Parathyroid adenoma (tissue), 2 donors: ENCODE data around the gene MVB12A.

ENCODE experiments used
- H2AFZ ChIP-seq: fragments of 300-600 bp; sonication (generic); one replicate; pipeline ENCODE4 v1.7.0; 2017; ENCODE audit warnings: antibody characterized with exemption, mild to moderate bottlenecking
- H3K27ac ChIP-seq: fragments of 300-600 bp; sonication (generic); one replicate; pipeline ENCODE4 v1.7.0; 2017
- H3K27me3 ChIP-seq: fragments of 300-600 bp; sonication (generic); one replicate; pipeline ENCODE4 v1.7.0; 2017; ENCODE audit warnings: low read length; ENCODE audit not compliant: control insufficient read depth, insufficient read depth
- H3K36me3 ChIP-seq: fragments of 300-600 bp; sonication (generic); one replicate; pipeline ENCODE4 v1.7.0; 2017; ENCODE audit warnings: low read length; ENCODE audit not compliant: control insufficient read depth, insufficient read depth
- H3K4me1 ChIP-seq: fragments of 300-600 bp; sonication (generic); one replicate; pipeline ENCODE4 v1.7.0; 2017; ENCODE audit warnings: control low read depth
- H3K4me2 ChIP-seq: fragments of 300-600 bp; sonication (generic); one replicate; pipeline ENCODE4 v1.7.0; 2017; ENCODE audit warnings: low read length
- H3K4me3 ChIP-seq: fragments of 300-600 bp; sonication (generic); one replicate; pipeline ENCODE4 v1.7.0; 2017; ENCODE audit warnings: low read depth, low read length
- H3K79me2 ChIP-seq: fragments of 300-600 bp; sonication (generic); one replicate; pipeline ENCODE4 v1.7.0; 2017; ENCODE audit warnings: control low read depth
- H3K9ac ChIP-seq: fragments of 300-600 bp; sonication (generic); one replicate; pipeline ENCODE4 v1.7.0; 2017; ENCODE audit warnings: mild to moderate bottlenecking
- H3K9me3 ChIP-seq: fragments of 300-600 bp; sonication (generic); one replicate; pipeline ENCODE4 v1.7.0; 2017; ENCODE audit warnings: low read length; ENCODE audit not compliant: control insufficient read depth
- TF ChIP-seq, protein P1 (sequence below): fragments of 300-600 bp; sonication (generic); IDR thresholded peaks from one replicate; pipeline ENCODE4 v1.7.0; 2017; ENCODE audit warnings: antibody characterized with exemption, mild to moderate bottlenecking
- donor health status: primary hyperparathyroidism.

Gene MVB12A

DNA sequence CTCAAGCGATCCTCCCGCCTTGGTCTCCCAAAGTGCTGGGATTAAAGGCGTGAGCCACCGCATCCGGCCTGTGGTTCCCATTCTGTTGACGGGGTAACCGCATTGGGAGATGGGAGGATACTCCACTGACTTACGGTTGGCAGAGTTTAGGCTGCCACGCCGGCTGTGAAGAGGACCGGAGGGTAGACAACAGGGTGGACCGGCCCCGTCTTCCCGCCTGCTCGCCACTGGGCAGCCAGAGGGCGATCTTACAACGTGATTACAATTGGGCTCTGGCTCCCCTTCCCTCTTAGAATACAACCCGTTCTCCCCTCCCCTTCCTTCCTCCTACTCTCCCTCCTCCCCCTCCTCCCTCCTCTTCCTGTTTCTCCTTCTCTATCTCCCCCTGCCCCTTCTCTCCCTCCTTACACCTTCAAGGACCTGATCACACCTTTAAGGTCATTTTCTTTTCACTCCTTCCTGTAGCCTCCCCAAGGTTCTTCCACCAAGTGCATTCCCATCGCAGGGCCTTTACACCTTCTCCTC lies 24.9 kb upstream of the MVB12A start:
- H2AFZ ChIP-seq, result no peak overlapping the region
- H3K9me3 ChIP-seq, result no peaks in the 10 kb centered on the region
- no peak overlapping the region for H3K9ac ChIP-seq
- no peak overlapping the region for H3K4me3 ChIP-seq
- H3K79me2 ChIP-seq, result no peaks in the 10 kb centered on the region
- H3K27ac ChIP-seq, result no peak overlapping the region
- peaks cover 6% of the 10 kb centered on the region for H3K4me1 ChIP-seq
- no peaks in the 10 kb centered on the region for H3K27me3 ChIP-seq
- no peaks in the 10 kb centered on the region for H3K36me3 ChIP-seq
- TF ChIP-seq, protein P1, sequence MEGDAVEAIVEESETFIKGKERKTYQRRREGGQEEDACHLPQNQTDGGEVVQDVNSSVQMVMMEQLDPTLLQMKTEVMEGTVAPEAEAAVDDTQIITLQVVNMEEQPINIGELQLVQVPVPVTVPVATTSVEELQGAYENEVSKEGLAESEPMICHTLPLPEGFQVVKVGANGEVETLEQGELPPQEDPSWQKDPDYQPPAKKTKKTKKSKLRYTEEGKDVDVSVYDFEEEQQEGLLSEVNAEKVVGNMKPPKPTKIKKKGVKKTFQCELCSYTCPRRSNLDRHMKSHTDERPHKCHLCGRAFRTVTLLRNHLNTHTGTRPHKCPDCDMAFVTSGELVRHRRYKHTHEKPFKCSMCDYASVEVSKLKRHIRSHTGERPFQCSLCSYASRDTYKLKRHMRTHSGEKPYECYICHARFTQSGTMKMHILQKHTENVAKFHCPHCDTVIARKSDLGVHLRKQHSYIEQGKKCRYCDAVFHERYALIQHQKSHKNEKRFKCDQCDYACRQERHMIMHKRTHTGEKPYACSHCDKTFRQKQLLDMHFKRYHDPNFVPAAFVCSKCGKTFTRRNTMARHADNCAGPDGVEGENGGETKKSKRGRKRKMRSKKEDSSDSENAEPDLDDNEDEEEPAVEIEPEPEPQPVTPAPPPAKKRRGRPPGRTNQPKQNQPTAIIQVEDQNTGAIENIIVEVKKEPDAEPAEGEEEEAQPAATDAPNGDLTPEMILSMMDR, result peak; percentile 39
- H3K4me2 ChIP-seq, result no peak overlapping the region

- no peak overlapping the region for H3K4me2 ChIP-seq
- no peak overlapping the region for H2AFZ ChIP-seq
- H3K4me3 ChIP-seq, result no peak overlapping the region
- H3K36me3 ChIP-seq, result no peaks in the 10 kb centered on the region
- H3K27ac ChIP-seq, result no peak overlapping the region
- TF ChIP-seq, protein P1, result no peak
- no peaks in the 10 kb centered on the region for H3K27me3 ChIP-seq
- H3K79me2 ChIP-seq, result no peaks in the 10 kb centered on the region
- no peaks in the 10 kb centered on the region for H3K9me3 ChIP-seq
- no peaks in the 10 kb centered on the region for H3K4me1 ChIP-seq
- no peak overlapping the region for H3K9ac ChIP-seq
Measured at GRCh38 chr19:17398902-17399527, 20.8 kb upstream of the MVB12A start.

GRCh38 chr19:17401628-17402027 lies 18.2 kb upstream of the MVB12A start:
- Histone ChIP-seq H3K36me3 (no peaks in the 10 kb centered on the region), H3K9me3 (no peaks in the 10 kb centered on the region), H3K9ac (no peak overlapping the region), H3K27ac (no peak overlapping the region), H2AFZ (no peak overlapping the region), H3K27me3 (no peaks in the 10 kb centered on the region), H3K4me1 (no peaks in the 10 kb centered on the region), H3K4me3 (no peak overlapping the region), H3K4me2 (no peak overlapping the region), H3K79me2 (no peaks in the 10 kb centered on the region)
- TF ChIP-seq, protein P1, result no peak

GRCh38 chr19:17402982-17403855 lies 16.6 kb upstream of the MVB12A start:
- Histone ChIP-seq H3K4me1 (no peaks in the 10 kb centered on the region), H3K4me2 (no peak overlapping the region), H3K4me3 (no peak overlapping the region), H2AFZ (no peak overlapping the region), H3K36me3 (no peaks in the 10 kb centered on the region), H3K79me2 (no peaks in the 10 kb centered on the region), H3K9me3 (no peaks in the 10 kb centered on the region), H3K27ac (no peak overlapping the region), H3K9ac (no peak overlapping the region), H3K27me3 (no peaks in the 10 kb centered on the region)
- TF ChIP-seq, protein P1, result no peak
